ENCODE measurements around the gene SLIT3. TPM values are rescaled to one million over a fixed set of nuclear protein-coding genes. Genes with fewer than 3 reads are reported as not detected.

The SLIT3 gene
- total RNA-seq, 1 experiment from 2014 or later: 0.44 TPM

- Histone ChIP-seq H3K9me2 (replicated peaks; ENCODE audit: low read length) (no peaks in the 10 kb centered on the region), H2AFZ (ENCODE audit: low read length) (no peak overlapping the region), H3K9ac (ENCODE audit: low read length) (no peak overlapping the region), H3F3A (ENCODE audit: low read length, unreplicated experiment) (no peaks in the 10 kb centered on the region), H3K36me3 (ENCODE audit: low read depth, low read length) (no peaks in the 10 kb centered on the region), H3K27ac (ENCODE audit: low read length) (no peak overlapping the region), H4K20me1 (ENCODE audit: low read length) (no peaks in the 10 kb centered on the region), H3K4me3 (ENCODE audit: low read length) (no peak overlapping the region), H3K27me3 (ENCODE audit: low read length) (peaks cover 26% of the 10 kb centered on the region), H3K4me1 (ENCODE audit: insufficient read depth, low read length) (no peaks in the 10 kb centered on the region), H3K79me2 (ENCODE audit: low read length) (no peaks in the 10 kb centered on the region), H3K4me2 (ENCODE audit: low read length) (no peak overlapping the region), H3K9me3 (ENCODE audit: low read length) (no peaks in the 10 kb centered on the region)
- POLR2A ChIA-PET (ENCODE audit: unreplicated experiment): no interaction called here
- DNase-seq (no peak), ATAC-seq (no peak)
- intact Hi-C loops (cut with micrococcal nuclease): no loop called here
- CTCF ChIA-PET: no interaction called here
- no peak for TF ChIP-seq CTCF (conservative IDR thresholded peaks at IDR 0.05; ENCODE audit: low read depth, low read length)
- TF ChIP-seq EZH2 (IDR thresholded peaks at IDR 0.05; ENCODE audit: low read length, unreplicated experiment): no peak
- TF ChIP-seq EZH2phosphoT487 (IDR thresholded peaks at IDR 0.05; ENCODE audit: borderline replicate concordance, low read length): no peak
- no TSS peak for BruUV-seq (replicated peaks)
These were observed 6.7 kb upstream of the SLIT3 start for GRCh38 chr5:169307646-169308045.

GRCh38 chr5:169305366-169305765, 4.4 kb upstream of the SLIT3 start:
- Histone ChIP-seq H3K4me3 (ENCODE audit: low read length) (no peak overlapping the region), H3K4me1 (ENCODE audit: insufficient read depth, low read length) (no peaks in the 10 kb centered on the region), H3K9ac (ENCODE audit: low read length) (no peak overlapping the region), H3F3A (ENCODE audit: low read length, unreplicated experiment) (no peaks in the 10 kb centered on the region), H2AFZ (ENCODE audit: low read length) (no peak overlapping the region), H3K9me3 (ENCODE audit: low read length) (no peaks in the 10 kb centered on the region), H4K20me1 (ENCODE audit: low read length) (no peaks in the 10 kb centered on the region), H3K79me2 (ENCODE audit: low read length) (no peaks in the 10 kb centered on the region), H3K27ac (ENCODE audit: low read length) (no peak overlapping the region), H3K4me2 (ENCODE audit: low read length) (no peak overlapping the region), H3K27me3 (ENCODE audit: low read length) (peaks cover 33% of the 10 kb centered on the region), H3K36me3 (ENCODE audit: low read depth, low read length) (no peaks in the 10 kb centered on the region), H3K9me2 (replicated peaks; ENCODE audit: low read length) (no peaks in the 10 kb centered on the region)
- DNase-seq: no peak
- POLR2A ChIA-PET (ENCODE audit: unreplicated experiment): no interaction called here
- intact Hi-C loops (cut with micrococcal nuclease): no loop called here
- no peak for ATAC-seq
- no TSS peak for BruUV-seq (replicated peaks)
- CTCF ChIA-PET: no interaction called here
- TF ChIP-seq EZH2phosphoT487 (IDR thresholded peaks at IDR 0.05; ENCODE audit: borderline replicate concordance, low read length) (no peak), CTCF (conservative IDR thresholded peaks at IDR 0.05; ENCODE audit: low read depth, low read length) (no peak), EZH2 (IDR thresholded peaks at IDR 0.05; ENCODE audit: low read length, unreplicated experiment) (no peak)

GRCh38 chr5:169304175-169304574, 3.2 kb upstream of the SLIT3 start:
- Histone ChIP-seq H4K20me1 (ENCODE audit: low read length) (no peaks in the 10 kb centered on the region), H3F3A (ENCODE audit: low read length, unreplicated experiment) (no peaks in the 10 kb centered on the region), H2AFZ (ENCODE audit: low read length) (no peak overlapping the region), H3K4me1 (ENCODE audit: insufficient read depth, low read length) (no peaks in the 10 kb centered on the region), H3K27me3 (ENCODE audit: low read length) (peaks cover 44% of the 10 kb centered on the region), H3K79me2 (ENCODE audit: low read length) (no peaks in the 10 kb centered on the region), H3K4me3 (ENCODE audit: low read length) (no peak overlapping the region), H3K36me3 (ENCODE audit: low read depth, low read length) (no peaks in the 10 kb centered on the region), H3K27ac (ENCODE audit: low read length) (no peak overlapping the region), H3K9me3 (ENCODE audit: low read length) (no peaks in the 10 kb centered on the region), H3K9me2 (replicated peaks; ENCODE audit: low read length) (no peaks in the 10 kb centered on the region), H3K9ac (ENCODE audit: low read length) (no peak overlapping the region), H3K4me2 (ENCODE audit: low read length) (no peak overlapping the region)
- DNase-seq (no peak), ATAC-seq (no peak)
- POLR2A ChIA-PET (ENCODE audit: unreplicated experiment): no interaction called here
- TF ChIP-seq EZH2phosphoT487 (IDR thresholded peaks at IDR 0.05; ENCODE audit: borderline replicate concordance, low read length) (no peak), CTCF (conservative IDR thresholded peaks at IDR 0.05; ENCODE audit: low read depth, low read length) (no peak), EZH2 (IDR thresholded peaks at IDR 0.05; ENCODE audit: low read length, unreplicated experiment) (no peak)
- CTCF ChIA-PET: no interaction called here
- BruUV-seq (replicated peaks): no TSS peak
- intact Hi-C loops (cut with micrococcal nuclease): loop anchor here (5.0 kb wide), 1 partner anchor 627 kb away; no protein-coding TSS in a partner anchor

Data from PC-3 (cell line).